ENCODE results near the gene ZFR.
"Not testable (repeated sequence)": the region's sequence is repeated elsewhere in the genome, so short reads cannot be mapped to it uniquely, and the experiment has no call there.

ZFR gene

DNA sequence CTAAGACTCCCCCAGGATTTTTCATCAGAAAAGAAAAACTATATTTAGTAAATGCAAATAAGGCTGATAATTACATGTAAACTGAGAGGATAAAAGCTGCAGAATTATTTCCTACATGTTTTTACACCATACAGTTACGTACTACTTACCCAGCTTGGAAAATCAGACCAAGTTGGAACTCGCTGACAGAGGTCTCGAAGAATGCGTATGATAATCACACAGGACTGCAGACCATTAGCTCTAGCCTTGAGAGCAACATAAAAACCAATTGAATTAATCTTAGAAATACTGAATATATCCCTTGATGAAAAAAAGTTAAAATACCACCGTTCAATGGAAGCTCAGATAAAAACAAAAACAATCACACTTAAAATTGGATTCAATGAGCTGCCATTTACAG is 65.6 kb downstream of the ZFR start:
- no peak overlapping the region for H3K4me2 ChIP-seq (ENCODE audit: insufficient read depth, low read length)

DNA sequence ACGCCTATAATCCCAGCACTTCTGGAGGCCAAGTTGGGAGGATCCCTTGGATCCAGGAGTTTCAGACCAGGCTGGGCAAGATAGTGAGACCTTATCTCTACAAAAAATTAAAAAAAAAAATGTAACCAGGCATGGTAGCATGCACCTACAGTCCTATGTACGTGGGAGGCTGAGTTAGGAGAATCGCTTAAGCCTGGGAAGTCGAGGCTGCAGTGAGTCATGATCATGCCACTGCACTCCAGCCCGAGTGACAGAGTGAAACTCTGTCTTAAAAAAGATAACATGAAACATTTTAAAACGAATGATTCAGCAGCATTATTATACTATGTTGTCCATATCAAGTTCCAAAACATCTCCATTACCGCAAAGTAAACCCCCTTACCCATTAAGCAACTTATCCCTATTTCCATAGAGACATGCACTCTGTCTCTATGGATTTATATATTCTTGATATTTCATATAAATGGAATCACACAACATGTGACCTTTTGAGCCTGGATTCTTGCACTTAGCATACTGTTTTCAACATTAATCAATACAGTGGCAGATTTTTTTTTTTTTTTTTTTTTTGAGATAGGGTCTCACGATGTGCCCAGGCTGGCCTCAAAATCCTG is 74.9 kb downstream of the ZFR start:
- no peak for DNase-seq
- no peak for ATAC-seq (ENCODE audit: insufficient read depth, low read depth)
- Histone ChIP-seq H3K27me3 (ENCODE audit: insufficient read depth, low read length, poor library complexity) (no peaks in the 10 kb centered on the region), H3K4me2 (ENCODE audit: insufficient read depth, low read length) (no peak overlapping the region), H3K4me3 (ENCODE audit: low read depth in 1 of 2, low read length in 2 of 2) (no peak overlapping the region), H3K27ac (ENCODE audit: low read length) (no peak overlapping the region), H3K9me3 (ENCODE audit: insufficient read depth, low read length, severe bottlenecking) (no peaks in the 10 kb centered on the region), H3K36me3 (ENCODE audit: insufficient read depth, low read length) (peaks cover 75% of the 10 kb centered on the region), H3K4me1 (ENCODE audit: insufficient read depth, low read length) (no peaks in the 10 kb centered on the region), H3K9ac (ENCODE audit: low read depth, low read length) (no peak overlapping the region), H3K79me2 (ENCODE audit: insufficient read depth, low read length) (no peaks in the 10 kb centered on the region), H2AFZ (ENCODE audit: low read depth, low read length) (no peak overlapping the region), H4K20me1 (ENCODE audit: insufficient read depth, low read length) (no peaks in the 10 kb centered on the region)
- TF ChIP-seq EZH2 (IDR thresholded peaks at IDR 0.05; ENCODE audit: borderline replicate concordance, low read depth, low read length, severe bottlenecking), result no peak
- TF ChIP-seq, protein P1, sequence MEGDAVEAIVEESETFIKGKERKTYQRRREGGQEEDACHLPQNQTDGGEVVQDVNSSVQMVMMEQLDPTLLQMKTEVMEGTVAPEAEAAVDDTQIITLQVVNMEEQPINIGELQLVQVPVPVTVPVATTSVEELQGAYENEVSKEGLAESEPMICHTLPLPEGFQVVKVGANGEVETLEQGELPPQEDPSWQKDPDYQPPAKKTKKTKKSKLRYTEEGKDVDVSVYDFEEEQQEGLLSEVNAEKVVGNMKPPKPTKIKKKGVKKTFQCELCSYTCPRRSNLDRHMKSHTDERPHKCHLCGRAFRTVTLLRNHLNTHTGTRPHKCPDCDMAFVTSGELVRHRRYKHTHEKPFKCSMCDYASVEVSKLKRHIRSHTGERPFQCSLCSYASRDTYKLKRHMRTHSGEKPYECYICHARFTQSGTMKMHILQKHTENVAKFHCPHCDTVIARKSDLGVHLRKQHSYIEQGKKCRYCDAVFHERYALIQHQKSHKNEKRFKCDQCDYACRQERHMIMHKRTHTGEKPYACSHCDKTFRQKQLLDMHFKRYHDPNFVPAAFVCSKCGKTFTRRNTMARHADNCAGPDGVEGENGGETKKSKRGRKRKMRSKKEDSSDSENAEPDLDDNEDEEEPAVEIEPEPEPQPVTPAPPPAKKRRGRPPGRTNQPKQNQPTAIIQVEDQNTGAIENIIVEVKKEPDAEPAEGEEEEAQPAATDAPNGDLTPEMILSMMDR (IDR thresholded peaks at IDR 0.05; ENCODE audit: borderline replicate concordance, extremely low read depth, low read length, poor library complexity, severe bottlenecking), result no peak

More for the DNA sequence above, 65.6 kb downstream of the ZFR start:
- H4K20me1 ChIP-seq (ENCODE audit: insufficient read depth, low read length), result no peaks in the 10 kb centered on the region
- no peak for TF ChIP-seq EZH2 (IDR thresholded peaks at IDR 0.05; ENCODE audit: borderline replicate concordance, low read depth, low read length, severe bottlenecking)
- TF ChIP-seq, protein P1 (IDR thresholded peaks at IDR 0.05; ENCODE audit: borderline replicate concordance, extremely low read depth, low read length, poor library complexity, severe bottlenecking), result no peak
- H3K79me2 ChIP-seq (ENCODE audit: insufficient read depth, low read length), result no peaks in the 10 kb centered on the region
- H3K27me3 ChIP-seq (ENCODE audit: insufficient read depth, low read length, poor library complexity), result no peaks in the 10 kb centered on the region
- DNase-seq (no peak), ATAC-seq (ENCODE audit: insufficient read depth, low read depth) (no peak)
- H3K4me1 ChIP-seq (ENCODE audit: insufficient read depth, low read length), result no peaks in the 10 kb centered on the region
- H3K36me3 ChIP-seq (ENCODE audit: insufficient read depth, low read length), result peaks cover 74% of the 10 kb centered on the region
- H3K9me3 ChIP-seq (ENCODE audit: insufficient read depth, low read length, severe bottlenecking), result no peaks in the 10 kb centered on the region
- H3K4me3 ChIP-seq (ENCODE audit: low read depth in 1 of 2, low read length in 2 of 2), result no peak overlapping the region
- no peak overlapping the region for H3K9ac ChIP-seq (ENCODE audit: low read depth, low read length)
- H2AFZ ChIP-seq (ENCODE audit: low read depth, low read length), result no peak overlapping the region
- H3K27ac ChIP-seq (ENCODE audit: low read length), result no peak overlapping the region

DNA sequence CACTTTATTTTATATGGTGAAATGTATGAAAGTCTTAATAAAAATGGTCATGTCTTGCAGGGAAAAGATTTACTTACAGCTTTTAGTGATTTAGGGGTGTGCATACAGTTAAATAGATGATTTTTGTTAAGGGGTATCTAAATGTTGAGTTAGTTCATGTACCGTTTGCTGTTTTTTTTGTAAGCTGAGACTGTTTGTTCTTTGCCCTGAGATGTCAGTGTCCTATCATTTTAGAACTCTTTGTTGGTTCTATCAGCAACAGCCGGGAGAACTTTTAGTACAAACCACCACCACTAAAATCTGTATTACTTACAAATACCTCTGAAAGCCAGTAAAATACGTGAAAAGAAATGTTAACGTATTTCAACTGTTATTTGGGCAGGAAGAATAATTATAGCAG is 75.5 kb downstream of the ZFR start:
- TF ChIP-seq EZH2 (IDR thresholded peaks at IDR 0.05; ENCODE audit: borderline replicate concordance, low read depth, low read length, severe bottlenecking), result no peak
- TF ChIP-seq, protein P1 (IDR thresholded peaks at IDR 0.05; ENCODE audit: borderline replicate concordance, extremely low read depth, low read length, poor library complexity, severe bottlenecking), result no peak
- Histone ChIP-seq H2AFZ (ENCODE audit: low read depth, low read length) (no peak overlapping the region), H4K20me1 (ENCODE audit: insufficient read depth, low read length) (no peaks in the 10 kb centered on the region), H3K4me2 (ENCODE audit: insufficient read depth, low read length) (no peak overlapping the region), H3K4me1 (ENCODE audit: insufficient read depth, low read length) (no peaks in the 10 kb centered on the region), H3K4me3 (ENCODE audit: low read depth in 1 of 2, low read length in 2 of 2) (no peak overlapping the region), H3K27me3 (ENCODE audit: insufficient read depth, low read length, poor library complexity) (no peaks in the 10 kb centered on the region), H3K36me3 (ENCODE audit: insufficient read depth, low read length) (peaks cover 79% of the 10 kb centered on the region), H3K27ac (ENCODE audit: low read length) (no peak overlapping the region), H3K9me3 (ENCODE audit: insufficient read depth, low read length, severe bottlenecking) (no peaks in the 10 kb centered on the region), H3K79me2 (ENCODE audit: insufficient read depth, low read length) (no peaks in the 10 kb centered on the region), H3K9ac (ENCODE audit: low read depth, low read length) (no peak overlapping the region)
- no peak for ATAC-seq (ENCODE audit: insufficient read depth, low read depth)
- DNase-seq, result no peak

DNA sequence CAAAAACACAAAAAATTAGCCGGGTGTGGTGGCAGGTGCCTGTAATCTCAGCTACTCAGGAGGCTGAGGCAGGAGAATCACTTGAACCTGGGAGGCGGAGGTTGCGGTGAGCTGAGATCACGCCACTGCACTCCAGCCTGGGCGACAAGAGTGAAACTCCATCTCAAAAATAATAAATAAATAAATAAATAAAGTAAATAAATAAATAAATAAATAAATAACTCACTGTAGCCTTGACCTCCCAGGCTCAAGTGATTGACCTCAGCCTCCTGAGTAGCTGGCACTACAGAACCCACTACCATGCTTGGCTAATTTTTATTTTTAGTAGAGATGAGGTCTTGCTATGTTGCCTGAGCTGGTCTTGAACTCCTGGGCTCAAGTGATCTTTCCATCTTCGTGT is 77.3 kb downstream of the ZFR start:
- not testable (repeated sequence) for H2AFZ ChIP-seq (ENCODE audit: low read depth, low read length); H3K27ac ChIP-seq (ENCODE audit: low read length); H4K20me1 ChIP-seq (ENCODE audit: insufficient read depth, low read length); DNase-seq; H3K27me3 ChIP-seq (ENCODE audit: insufficient read depth, low read length, poor library complexity); H3K4me1 ChIP-seq (ENCODE audit: insufficient read depth, low read length); ATAC-seq (ENCODE audit: insufficient read depth, low read depth); H3K4me2 ChIP-seq (ENCODE audit: insufficient read depth, low read length); H3K9ac ChIP-seq (ENCODE audit: low read depth, low read length); H3K9me3 ChIP-seq (ENCODE audit: insufficient read depth, low read length, severe bottlenecking); H3K4me3 ChIP-seq (ENCODE audit: low read depth in 1 of 2, low read length in 2 of 2); H3K79me2 ChIP-seq (ENCODE audit: insufficient read depth, low read length)
- peaks cover 82% of the 10 kb centered on the region for H3K36me3 ChIP-seq (ENCODE audit: insufficient read depth, low read length)
